Stimulated activated CD4-positive, alpha-beta T cell treated with anti-CD3 and anti-CD28 coated beads, Interleukin-1b, Interleukin-23, amount 100 ng/mL, for 4 hours (primary cell): ENCODE measurements around the gene PSME3IP1.
A peak's percentile ranks its signal among the peaks of the same experiment; 100 is the strongest.

Source experiments
- DNase-seq, 2 donors: peaks; one replicate each; pipeline ENCODE4 v3.0.0-alpha.2; 2020; ENCODE audit warnings: low read depth in 2 of 2

PSME3IP1 gene

DNA sequence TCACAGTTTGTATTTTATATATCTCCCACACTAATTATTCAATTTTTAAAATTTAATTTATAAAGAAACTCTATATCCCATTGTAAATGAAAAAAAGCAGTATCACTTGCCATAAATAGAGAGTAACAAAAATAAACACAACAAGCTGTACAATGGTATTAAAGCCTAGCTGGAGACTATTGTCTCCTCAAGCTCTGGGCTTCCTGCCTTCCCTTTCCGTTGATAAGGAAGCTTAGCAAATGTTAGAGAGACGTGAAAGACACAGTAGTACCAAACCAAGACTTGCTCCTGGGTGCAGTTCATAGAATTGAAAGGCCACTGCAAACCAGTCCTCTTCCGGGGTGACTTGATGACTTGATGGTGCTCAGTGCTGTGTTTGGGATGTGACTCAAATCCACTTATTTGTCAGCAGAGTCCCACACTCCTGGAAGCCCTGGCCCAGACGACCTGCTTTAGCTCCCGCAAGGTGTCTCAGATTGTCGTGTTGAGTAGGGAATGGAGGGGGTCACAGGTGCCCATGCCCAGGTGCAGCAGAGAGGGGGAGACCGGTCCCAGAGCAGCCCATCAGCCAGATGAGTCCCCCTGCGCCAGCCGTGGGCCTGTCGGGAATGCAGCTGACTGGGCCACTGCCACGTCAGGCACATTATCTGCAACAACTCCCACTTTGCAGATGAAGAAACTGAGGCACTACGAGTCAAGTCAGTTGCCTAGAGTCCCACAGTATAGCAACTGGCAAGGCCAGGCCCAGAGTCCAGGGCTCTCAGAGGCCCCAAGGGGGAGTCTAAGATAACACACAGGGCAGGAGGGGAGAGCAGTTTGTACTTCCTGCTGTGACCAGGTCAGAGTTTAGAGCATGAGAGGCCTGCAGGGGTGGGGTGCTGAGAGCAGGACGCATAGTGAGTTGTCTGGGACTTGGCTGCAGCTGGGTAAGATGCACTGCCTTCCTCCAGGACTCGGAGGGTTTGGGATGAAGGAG lies 40.5 kb downstream of the PSME3IP1 start:
- no peak for DNase-seq

DNA sequence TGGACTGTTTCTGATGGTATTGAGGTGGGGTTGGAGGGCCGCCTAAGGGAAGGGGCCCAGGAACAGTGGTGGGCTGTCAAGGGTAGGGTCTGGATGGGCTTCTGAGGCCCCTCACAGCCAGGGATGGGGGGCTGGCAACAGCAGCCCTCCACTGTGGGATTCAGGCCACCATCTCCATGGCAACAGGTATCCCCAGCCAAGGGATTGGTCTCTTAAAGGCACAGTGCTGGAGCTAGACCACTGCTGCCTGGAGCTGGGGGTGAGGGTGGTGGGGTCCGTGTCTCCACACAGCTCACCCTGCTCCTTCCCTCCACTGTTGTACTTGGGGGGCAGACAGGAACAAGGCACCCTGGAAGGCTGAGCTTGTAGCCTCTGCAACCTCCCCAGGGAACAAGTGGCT lies 41.8 kb downstream of the PSME3IP1 start:
- no peak for DNase-seq

DNA sequence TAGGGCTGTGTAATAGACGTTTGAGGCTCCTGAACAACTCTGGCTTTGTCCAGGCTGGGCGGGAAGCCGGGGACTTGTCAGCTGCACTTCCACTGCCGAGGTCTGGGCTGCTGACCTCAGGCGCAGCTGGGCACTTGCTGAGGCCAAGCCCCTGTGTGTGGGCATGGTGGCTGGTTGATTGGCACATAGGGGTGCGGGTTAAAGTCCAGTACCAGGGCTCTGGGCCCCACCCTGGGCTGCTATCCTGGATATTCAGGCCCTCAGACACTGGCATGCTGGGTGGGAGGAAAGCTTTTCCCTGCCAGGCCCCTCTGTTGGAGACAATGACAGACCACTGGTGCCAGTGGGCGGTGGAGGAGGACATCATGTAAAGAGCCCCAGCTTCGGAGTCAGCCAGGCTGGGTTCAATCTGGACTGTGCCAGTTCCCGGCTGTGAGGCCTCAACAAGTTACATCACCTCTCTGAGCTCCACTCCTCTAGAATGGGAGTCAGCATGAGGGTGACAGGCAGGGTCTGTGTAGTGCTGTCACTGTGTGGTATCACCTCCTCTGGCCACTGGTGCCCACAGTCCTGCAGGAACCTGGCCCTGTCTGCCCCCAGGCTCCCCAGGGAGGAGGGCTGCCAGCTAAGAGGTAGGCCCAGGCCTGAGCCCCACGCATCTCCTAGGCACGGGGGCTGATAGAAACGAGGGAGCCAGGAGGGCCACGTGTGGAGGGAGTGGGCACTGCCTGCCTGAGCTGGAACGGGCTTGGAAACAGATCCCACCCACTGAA lies 42.5 kb downstream of the PSME3IP1 start:
- no peak for DNase-seq

DNA sequence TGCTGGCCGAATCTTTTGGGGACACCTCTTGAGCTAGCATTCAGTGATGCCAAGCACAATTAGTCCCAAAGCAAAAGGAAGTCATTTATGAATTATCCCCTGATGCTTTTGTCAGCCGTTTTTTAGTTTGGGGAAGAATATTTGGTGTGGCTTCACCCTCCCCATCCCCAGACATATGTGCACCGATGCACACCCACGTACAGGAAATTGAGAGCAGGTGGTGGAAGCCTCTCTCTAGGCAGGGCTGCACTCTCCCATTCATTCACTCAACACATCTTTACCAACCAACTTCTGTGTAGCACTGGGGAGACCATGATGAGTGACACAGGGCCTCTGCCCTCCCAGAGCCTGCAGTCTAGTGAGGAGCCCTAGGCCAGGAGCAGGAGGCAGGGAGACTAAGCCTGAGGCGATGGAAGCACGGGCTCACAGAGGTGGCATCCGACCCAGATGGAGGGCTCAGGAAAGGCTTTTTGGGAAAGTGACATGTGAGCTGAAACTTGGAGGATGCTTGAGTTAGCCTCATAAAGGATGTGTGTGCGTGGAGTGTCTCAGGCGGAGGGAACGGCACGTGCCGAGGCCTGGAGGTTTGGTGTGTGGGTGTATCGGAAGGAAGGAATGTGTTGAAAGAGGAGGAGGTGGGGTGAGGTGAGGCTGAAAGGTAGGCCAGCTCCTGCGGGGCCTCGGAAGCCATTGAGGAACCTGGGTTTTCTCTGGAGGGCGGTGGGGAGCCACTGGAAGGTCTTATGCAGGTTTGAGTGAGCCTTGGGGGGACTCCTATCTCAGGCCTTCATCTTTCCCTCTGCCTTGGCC lies 43.8 kb downstream of the PSME3IP1 start:
- peak in 1 of 2 donors; percentile 32 for DNase-seq

DNA sequence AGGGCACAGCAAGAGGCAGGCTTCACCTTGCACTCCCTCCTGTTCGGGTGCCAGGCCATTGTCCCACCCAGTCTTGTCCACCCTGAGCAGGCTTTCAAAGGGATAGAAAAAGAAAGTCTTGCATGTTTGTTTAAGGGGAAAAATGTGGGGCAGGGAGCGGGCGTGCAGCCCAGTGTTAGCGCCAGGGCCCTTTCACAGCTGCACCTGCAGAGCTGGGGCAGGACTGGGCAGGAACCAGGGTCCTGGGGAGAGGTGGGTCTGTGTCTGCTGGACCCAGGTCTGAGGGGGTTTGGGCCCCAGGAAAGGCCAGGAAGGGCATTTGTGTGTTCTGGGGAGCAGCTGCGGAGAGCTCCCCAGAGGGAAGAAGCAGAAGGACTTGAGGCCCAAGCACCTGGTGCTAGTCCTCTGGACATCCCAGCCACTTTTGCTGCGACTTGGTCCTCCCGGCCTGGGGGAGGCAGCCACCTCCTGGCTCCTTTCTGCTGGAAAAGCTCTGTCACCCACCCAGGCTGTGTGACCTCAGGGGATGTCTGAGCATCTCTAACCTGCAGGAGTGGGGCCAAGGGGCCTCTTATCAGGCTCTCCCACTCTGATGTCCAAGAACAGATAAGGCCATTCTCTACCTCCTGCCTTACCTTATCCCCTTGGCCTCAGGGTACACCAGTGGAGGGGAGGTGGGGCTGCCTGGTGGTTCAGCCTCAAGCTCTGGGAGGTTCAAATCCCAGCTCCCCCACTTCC lies 44.7 kb downstream of the PSME3IP1 start:
- no peak for DNase-seq

DNA sequence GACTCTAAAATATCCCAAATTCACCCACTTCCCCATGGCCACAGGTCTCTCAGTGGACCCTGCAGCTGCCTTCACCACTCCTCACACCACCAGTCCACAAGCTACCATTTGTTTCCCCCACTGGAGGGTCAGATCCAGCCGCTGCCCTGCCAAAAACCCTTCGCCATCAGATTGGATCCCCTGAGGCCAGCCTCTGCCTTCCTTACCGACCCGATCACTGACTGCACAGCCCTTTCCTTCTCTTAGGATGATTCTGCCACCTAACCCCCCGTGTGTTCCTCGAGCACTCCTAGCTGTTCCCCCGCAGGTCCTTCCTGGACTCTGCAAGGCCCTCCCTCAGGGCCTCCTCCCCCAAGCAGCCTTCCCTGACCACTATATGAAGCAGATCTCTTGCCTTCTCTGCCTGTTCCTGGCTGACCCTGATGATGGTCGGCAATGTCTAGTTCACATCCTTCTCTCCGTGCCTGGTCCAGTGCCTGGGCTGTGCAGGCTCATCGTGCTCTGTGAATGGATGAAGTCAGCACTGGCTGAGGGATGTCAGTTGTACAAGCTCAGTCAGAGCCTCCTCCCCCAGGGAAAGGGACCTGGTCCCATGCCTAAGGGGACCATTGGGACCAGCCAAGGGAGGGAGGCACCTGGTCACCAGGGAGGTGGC lies 47.4 kb downstream of the PSME3IP1 start:
- DNase-seq: no peak

DNA sequence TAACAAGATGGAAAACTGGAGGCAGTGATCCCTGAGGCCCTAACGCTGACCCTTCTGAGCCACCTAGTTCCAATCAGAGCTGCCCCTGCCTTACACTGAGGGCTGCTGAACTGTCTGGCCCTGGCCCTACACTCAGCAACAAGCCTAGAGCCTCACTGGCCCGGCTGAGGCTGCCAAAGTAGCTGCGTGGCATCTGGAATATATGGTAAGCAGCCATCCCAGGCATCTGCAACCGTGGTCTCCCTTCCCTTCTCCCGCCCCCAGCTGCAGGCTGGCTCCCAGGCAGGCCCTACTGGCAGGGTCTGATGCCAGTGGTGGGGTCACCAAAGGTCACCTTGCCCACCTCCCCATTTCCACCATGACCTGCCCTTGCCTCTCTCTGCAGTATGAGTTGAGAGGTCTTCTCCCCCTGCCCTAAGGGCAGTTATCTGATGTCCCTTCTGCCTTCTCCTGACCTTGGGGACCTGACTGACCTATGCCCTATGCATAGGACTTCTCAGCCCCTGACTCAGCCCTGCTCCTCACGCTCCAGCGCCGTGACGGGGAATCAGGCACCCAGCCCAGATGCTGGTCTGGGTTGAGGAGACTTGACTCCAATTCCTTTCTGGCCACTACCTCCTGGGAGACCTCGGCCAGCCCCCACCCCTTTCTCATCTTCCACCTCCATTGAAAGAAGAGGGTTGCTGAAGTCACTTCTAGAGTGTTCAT lies 48.1 kb downstream of the PSME3IP1 start:
- no peak for DNase-seq

DNA sequence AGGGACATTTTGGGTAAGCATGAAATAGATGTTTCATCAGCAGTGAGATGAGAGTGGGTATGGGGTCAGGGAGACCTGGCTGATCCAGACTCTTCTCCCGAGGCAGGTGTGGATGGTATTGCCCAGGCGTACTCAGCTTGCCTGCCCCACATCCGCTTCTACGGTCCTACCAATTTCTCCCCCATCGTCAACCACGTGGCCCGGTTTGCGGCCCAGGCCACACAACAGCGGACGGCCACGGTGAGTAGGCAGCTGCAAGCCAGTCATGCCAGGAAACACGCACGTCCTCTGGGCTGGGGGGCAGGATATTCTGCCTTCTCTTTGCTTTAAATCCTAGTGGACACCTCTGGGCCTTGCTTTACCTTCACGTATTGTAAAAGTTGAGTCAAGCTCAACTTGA lies 48.8 kb downstream of the PSME3IP1 start:
- DNase-seq: no peak

DNA sequence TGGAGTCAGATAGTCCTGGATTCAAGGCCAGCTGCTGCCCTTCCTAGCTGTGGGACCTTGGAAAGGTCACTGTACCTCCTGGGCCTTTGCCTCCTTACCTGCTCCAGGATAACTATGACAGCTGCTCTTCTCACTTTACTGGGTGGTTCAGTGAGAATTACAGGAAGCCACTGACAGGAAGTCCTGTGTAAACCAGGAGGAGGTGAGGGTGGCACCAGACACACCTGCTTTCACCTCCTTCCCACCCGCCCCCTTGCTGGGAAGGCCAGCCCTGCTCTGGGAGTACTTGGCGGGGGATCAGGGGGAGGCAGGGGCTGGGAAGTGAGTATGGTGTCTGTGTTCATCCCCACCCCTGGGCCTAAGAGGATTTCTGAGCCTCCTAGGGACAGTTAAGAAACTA lies 50.9 kb downstream of the PSME3IP1 start:
- DNase-seq: peak in 1 of 2 donors; percentile 23

DNA sequence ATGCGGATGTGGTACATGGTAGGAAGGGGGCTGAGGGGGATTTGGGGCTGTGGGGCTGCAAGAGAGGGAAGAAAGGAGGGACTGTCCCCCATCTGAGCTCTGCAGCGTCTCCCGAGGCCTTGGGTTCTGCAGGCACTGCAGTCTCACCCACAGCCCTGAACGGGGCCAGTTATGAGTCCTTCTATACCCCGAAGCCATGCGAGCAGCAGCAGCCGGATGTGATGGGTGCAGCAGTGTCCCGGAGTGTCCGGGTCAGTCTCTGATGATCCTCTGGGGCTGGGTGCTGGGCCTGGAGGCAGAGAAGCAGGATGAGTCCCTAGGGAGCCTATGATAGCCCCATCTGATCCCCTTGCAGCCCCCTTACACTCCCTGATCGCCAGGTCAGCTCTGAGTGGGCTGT lies 52.0 kb downstream of the PSME3IP1 start:
- no peak for DNase-seq

DNA sequence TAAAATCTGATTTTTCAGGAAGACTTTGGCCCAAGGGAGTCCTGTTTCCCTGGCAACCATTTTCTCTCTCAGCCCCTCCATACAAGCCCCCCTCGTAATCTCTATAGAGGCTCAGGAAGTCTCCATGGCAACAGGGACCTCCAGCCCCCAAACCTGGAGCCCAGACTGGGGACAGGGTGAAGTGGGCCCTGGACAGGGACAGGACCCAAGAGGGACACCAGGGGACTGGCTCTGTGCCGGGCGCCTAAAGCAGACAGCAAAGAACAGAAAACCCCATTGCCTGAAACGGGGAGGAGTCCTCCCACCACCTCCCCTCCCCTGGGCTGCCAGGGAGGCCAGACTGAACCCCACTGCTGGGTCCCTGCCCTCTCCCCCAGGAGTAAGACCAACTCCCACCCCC lies 52.8 kb downstream of the PSME3IP1 start:
- no peak for DNase-seq

DNA sequence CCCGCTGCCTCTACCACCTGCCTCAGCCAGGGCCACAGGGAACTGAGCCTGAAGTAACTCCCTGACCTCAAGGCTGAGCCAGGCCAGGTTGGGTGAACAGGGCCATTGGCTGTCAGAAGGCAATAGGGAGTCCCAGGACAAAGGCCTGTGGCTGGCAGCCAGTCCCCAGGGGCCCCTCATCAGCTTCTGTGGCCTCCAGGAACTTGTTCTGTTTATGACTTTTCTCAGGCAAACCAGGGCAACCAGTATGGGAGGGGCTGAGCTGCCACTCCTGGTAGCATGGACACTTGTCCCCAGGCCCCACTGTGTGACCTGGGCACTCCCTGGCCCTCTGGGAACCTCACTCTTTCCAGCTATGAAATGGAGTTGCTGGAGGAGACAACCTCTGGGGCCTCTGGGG lies 53.4 kb downstream of the PSME3IP1 start:
- no peak for DNase-seq

DNA sequence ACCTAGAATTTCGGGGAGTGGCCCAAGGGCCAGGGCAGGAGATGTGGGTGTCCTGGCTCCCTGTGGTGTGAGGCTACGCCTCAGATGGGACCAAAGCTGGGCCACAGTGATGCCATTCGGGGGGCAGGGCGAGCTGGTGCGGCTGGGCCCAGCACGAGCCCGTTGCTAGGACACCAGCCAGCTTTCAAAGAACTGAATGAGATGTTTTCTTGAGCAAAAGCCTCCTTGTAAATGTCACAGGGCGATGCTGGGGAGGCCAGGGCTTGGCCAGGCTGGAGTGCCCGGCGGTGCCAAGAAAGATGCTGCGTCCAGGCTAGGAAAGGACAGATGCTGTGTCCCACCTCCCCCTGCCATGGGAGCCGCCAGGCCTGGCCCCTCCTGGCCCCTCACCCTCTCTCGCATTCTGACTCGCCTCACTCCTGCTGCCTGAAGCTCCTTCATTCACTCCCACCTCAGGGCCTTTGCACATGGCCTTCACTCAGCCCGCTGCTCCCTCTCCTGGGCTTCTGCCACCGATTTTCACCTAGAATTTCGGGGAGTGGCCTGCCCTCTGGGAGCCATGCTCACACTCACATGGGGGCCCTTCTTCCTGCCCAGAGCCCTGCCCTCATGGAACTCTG lies 54.4 kb downstream of the PSME3IP1 start:
- no peak for DNase-seq

DNA sequence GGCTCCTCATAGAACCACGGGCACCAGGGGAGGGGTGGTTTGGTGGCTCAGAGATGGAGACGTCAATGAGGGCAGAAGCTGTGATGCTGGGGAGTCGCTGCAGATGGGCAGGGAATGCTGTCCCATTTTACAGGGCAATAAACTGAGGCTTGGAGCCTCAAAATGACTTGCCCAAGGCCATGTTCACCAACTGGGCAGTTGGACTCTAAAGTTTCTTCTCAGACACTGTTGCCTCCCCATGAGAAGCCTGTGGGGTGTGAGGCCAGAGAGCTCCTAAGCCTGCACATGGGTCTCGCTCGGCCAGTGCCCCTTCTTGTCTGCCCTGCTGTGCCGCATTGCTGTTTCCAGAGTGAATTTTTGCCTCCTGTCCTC lies 54.9 kb downstream of the PSME3IP1 start:
- DNase-seq: no peak

DNA sequence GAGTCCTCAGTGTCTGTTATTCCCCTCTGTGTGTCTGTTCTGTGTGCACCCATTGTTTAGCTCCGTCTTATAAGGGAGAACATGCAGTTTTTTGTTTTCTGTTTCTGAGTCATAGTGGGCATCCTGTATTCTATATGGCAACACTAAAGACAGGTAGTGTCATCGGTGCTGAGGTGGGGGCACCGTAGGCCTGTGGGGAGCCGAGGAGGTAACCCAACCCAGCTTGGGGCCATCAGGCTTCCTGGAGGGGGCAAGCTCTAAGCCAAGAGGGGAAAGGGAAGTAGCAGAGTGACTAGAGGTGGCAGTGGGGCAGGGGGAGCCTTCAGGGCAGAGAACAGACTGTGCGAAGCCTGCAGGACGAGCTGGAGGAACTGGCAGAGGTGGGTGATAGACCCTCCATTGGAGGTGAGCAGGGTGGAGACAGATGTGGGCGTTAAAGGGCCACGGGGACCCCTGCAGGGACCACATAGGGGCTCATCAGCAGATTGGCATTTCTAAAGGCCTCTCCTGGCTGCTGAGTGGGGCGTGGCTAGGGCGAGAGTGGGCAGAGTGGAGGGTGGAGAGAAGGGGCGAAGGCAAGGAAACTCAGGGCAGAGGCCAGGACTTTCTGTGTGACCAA lies 57.0 kb downstream of the PSME3IP1 start:
- DNase-seq: peak in 1 of 2 donors; percentile 15

DNA sequence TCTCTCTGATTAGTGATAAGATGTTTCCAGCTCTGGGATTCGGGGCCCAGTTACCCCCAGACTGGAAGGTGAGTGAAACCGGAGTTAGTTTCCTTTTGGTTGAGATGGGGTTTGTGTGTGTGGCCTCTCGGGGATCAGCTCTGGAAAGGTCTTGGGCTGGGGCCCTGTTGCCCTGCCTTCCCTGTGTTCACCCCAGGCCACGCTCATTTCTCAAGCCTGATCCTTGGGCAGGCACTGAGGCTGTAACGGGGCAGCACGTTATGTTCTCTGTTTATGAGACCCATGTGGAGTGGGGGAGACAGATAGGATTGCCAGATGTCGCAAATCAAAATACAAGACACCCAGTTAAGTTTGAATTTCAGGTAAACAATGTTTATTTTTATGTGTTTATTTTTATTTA lies 58.0 kb downstream of the PSME3IP1 start:
- DNase-seq: no peak

DNA sequence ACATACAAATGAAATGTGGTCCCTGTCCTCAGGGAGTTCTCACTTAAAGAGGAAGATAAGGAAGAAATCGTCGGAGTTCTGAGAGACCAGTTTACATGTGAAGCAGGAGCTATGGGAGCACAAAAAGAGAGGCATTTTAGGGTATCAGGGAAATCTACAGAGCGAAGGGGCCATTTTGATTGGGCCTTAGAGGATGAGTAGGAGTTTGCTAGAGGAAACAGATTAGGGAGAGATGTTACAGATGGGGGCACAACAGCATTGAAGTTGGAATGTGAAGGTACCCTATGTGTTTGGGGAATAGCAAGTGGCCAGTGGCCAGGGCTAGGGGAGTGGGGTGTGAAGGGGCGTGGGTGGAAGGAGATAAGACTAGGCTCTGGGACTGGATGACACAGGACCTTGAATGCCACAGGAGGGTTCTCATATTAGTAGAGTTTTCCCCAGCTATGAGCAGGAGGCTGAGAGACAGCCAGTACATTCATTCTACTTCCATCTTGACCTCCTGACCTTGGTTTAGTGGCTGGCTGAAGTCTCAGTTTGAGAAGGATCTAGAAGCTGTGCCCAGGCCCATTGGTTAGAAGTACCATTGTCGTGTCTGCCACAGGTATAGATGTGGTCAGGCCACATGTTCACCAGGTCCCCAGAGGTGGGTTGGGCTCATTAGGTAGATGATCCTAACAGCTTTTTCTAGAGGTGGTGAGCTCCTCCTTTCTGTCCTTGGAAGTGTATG lies 58.6 kb downstream of the PSME3IP1 start:
- DNase-seq: no peak

DNA sequence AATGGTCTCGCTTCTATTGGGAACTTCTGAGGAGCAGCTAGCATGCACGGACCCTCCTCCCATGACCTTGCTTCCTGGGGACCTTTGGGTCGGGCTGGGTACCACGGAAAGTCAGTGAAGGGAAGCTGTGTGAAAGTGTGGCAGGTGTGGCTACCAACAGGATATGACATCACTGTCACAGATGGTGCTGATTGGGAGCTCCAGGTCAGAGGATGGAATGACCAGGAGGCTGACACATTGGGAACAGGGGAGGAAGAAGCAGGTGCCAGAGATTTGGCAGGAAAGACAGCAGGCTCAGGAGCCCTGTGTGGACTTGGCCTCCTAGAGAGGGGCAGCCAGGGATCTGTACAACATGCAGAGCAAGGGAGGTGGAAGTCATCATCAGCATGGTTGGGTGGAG lies 59.4 kb downstream of the PSME3IP1 start:
- no peak for DNase-seq

DNA sequence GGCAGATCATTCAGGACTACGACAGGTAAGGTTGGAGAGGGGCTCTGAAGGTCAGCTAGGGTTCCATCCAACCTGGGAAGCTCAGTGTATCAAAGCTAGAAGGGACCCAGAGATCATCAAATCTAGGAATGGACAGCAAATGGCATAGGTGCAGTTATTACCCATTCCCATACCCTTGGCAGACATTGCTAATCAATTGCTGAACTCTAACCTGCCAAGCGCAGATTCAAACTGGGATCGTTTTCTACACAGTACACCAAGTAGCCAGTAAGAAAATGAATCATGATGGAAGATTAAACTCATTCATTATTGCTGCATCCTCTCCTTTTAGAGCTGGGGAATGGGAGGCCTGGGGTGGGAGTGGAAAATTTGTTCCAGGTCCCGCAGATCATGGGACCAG lies 59.9 kb downstream of the PSME3IP1 start:
- no peak for DNase-seq
